Inferior parietal cortex (tissue), 1 donor: Measurements from ENCODE around the gene INPPL1.

Experiments used
- DNase-seq: peaks from one replicate; pipeline ENCODE4 v3.0.0-alpha.2; 2016; ENCODE audit errors: extremely low spot score

INPPL1 gene

DNA sequence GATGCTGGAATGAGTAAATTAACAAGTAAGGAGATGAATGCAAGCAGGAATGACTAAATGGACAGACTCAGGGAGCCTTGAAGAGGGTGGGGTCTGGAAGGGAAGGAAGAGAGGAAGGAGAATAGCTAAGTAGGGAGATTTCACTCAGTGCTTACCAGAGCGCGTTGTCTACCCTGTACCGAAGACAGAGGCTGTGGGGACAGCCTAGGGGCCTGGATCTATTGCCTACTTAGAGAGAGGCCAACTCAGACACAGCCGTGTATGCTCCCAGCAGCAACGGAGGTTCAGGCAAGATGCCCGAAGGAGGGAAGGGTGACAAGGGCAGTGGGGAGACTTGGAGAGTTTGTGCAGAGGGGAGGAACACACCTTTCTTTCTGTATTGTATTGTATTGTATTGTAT, 7.9 kb upstream of the INPPL1 start, which contains the start of gene FOLR2:
Gene FOLR2, plus strand, starts transcription at position 157 of the 400 bp plus-strand sequence. CDS start 1,791 bp downstream, outside the sequence.
- no peak for DNase-seq

DNA sequence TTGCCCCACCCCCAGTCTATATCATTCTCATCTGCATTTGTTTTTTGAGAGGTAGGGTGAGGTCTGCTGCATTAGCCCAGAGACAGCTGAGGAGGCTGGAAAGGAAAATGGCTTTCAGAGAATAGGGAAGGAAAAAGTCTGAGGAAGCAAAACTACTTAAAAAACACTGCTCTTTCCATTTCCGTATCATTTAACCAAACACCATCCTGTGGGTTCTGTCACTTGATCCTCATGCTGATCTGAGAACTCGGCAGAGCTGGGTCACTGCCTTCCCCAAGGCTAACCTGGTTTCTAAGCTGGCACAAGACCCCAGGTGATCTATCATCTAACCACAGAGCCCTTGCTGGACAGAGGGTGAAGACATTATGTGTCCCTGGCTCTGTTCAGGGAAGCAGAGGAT, 6.7 kb upstream of the INPPL1 start:
- DNase-seq, result no peak

DNA sequence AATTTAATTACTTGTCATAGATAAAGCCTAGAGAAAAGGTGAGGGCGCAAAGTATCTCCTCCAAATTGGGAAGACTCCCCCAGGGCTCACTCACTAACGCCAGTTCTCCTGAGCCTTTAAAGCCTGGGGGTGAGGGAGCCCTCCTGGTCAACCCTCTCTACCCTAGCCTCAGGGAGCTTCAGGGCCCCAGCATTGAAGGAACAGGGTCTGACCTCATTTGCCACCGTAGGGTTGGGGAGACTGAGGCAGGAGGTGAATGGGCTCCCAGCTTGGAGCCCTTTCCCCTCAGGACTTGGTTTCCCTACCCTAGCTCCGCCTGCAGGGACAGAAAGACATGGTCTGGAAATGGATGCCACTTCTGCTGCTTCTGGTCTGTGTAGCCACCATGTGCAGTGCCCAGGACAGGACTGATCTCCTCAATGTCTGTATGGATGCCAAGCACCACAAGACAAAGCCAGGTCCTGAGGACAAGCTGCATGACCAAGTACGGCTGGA, 6.3 kb upstream of the INPPL1 start:
- no peak for DNase-seq

DNA sequence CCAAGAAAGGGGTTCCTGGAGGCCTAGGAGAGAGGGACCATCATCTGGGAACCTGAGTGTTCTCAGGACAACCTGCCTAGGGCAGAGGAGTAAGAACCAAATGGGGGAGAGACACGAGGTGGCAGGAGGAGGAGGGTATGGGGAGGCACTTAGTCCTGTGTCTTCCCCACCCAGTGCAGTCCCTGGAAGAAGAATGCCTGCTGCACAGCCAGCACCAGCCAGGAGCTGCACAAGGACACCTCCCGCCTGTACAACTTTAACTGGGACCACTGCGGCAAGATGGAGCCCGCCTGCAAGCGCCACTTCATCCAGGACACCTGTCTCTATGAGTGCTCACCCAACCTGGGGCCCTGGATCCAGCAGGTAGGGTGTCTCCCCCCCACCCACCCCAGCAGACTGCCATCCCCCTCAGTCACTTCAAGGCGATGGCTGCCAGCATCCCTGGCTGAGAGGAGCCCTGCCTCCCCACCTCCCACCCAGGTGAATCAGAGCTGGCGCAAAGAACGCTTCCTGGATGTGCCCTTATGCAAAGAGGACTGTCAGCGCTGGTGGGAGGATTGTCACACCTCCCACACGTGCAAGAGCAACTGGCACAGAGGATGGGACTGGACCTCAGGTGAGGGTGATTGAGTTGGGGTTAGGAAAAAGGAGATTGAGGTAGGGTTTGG, 3.7 kb upstream of the INPPL1 start:
- DNase-seq, result no peak

DNA sequence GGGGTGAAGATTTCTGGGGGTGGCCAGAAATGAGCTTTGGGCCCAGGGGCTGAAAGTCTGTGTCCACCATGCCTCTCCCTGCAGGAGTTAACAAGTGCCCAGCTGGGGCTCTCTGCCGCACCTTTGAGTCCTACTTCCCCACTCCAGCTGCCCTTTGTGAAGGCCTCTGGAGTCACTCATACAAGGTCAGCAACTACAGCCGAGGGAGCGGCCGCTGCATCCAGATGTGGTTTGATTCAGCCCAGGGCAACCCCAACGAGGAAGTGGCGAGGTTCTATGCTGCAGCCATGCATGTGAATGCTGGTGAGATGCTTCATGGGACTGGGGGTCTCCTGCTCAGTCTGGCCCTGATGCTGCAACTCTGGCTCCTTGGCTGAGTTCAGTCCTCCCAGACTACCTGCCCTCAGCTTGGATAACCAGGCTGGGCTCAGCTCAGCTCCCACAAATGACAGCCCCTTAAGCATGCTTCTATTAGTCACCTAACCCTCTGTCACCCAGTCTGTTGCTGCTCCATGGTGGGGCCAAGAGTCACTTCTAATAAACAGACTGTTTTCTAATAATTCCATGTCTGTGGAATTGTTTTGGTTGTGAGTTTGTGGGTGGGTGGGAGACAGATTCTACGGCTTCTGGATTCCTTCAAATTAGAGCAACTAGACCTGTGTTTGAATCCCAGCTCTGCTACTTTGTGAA, 3.0 kb upstream of the INPPL1 start:
- no peak for DNase-seq

DNA sequence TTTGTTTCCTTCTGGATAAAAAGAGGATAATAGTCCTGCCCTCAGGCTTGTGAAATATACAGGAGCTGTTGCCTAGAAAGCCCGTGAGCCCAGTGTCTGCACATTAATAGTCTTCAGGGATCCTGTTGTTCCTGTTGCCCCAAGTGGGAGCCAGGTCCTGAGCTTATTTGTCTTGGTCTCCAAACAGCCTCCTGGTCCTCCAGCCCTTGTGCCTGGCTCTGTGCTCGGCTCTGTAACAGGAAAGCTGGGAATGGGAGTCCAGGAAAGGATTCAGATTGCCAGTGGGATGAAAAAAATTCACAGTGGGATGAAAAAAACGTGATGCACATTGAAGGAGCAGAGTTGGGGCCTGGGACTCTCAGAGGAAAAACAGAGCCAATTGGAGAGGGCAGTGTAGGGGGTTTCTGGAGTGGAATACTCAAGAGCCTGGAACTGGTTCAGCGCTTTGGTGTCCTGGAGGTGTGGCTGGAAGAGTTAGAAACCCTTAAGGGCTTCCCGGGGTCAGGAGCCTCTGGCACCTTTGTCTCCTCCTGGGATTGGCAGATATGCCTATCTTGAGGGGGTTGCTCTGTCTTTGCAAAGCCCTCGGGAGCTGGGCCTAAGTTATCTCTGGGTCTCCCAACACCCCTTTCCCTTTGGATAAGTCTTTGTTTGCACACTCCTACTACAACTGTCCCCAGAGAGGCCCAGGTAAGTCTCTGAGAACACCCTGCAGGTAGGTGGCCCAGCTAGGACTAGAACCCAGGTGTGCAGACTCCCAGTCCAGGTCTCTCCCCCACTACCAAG, 2.3 kb upstream of the INPPL1 start:
- DNase-seq, result no peak

DNA sequence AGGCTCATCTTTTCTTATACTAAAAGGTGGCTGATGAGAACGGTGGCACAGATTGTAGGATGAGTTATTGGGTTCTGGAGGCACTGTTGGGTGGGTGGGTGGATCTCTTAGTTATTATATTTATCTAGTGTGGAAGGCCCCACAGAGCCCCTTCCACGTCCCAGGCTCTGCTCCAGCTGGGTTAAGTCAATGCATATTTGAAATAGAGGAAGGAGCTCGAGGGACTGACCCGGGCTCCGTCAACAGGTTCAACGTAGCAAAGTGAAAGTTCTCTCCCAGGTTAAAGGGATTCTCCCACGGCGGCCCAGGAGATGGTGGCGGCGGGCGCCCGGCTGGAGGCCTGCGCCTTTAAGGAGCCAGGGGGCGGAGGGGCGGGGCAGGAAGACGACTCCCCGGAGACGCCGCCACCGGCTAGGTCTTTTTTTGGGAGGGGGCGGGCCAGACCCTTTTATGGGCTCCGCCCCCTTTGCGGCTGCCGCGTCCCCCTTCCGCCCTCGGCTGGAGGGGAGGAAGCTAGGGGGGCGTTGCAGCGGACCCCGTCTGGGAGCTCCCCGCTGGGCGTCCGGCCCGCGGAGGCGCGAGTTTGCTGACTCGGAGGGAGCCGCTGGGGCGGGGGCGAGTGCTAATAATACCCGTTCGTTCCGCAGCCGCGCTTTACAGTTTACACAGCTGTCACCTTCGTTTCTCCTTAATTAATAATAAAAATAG, 1.5 kb upstream of the INPPL1 start:
- peak; percentile 69 for DNase-seq

DNA sequence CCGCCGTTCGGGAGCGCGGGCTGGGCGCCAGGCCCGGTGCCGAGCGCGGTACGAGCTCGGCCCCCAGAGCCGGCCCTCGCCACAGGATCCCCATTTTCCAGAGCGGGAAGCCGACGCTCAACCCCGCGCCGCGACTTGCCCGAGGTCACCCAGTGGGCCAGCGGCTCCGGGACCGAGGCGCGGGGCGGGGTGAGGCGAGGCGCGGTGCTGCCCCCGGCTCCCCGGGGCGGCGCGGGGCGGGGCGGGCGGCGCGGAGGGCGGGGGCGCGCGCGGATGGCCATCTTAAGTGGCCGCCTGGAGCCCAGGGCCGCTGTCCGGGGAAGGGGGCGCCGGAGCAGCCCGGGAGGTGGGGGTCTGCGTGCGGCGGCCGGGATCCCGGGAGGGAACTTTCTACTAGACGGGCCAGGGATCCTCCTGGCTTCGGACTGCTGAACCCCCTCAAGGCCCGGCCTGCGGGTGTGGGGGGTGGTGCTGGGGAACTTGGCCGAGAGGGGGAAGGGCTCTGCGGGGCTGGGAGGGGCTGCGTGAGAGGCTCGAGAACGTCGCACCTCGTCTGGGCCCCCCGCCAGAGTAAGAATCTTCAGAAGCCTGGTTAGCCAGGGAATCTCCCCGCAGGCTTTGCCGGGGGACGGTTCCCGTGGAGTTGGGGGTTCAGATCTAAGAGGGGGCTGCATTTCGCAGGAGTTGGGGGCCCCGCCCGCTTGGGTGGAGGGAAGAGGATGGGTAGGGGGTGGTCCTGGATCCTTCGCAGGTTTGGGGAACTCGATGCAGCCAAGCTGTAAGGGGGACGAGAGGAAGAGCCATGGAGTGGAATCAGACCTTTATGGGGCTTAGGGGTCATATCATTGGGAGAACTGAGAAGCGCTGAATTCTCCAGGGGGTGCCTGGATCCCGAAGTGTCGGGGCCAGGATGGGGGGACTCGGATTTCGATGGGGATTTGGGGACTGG, 678 bp upstream of the INPPL1 start:
- no peak for DNase-seq

DNA sequence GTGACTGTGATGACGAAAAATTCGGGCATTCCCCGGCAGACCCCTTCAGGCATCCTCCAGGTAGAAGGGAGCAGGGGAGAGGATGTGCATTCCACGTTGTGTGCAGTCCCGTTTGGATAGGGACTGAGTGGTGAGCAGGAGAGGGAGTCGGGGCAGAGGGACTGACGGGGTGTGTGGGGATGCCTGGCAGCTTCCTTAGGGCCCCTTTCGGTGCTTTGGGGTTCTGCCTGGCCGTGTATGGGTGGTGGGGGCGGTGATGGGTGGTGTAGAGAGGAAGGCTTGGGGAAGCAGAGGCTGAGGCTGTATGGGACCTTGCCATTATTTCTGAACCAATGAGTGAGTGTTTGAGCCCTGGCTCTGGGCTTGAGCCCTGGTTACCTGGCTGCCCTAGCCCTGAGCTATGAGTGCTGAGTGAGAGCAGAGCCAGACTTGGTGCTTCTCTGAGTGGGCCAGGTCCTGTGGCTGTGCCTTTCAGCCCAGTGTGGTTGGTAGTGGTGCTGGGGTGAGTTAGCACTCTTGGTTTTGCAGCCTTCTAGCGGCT, 914 bp downstream of the INPPL1 start:
- no peak for DNase-seq

DNA sequence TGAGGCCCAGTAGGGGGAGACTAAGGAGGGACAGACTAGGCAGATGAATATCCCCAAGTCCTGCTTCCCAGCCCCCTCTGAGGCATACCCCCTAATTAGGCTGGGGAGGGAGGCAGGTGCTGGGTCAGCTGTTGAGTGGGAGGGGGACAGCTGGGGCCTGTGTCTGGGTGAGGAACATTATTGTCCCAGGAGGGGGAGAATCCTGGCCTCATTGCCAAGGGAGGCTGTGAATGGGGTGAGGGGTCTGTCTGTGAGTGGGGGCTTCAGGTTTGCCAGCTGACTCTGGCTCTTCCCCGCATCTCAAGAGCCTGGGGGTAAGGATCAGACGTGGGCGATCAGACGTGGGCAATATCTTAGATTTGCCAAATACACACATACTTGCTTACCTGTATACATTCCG, 2.1 kb downstream of the INPPL1 start:
- DNase-seq, result no peak

DNA sequence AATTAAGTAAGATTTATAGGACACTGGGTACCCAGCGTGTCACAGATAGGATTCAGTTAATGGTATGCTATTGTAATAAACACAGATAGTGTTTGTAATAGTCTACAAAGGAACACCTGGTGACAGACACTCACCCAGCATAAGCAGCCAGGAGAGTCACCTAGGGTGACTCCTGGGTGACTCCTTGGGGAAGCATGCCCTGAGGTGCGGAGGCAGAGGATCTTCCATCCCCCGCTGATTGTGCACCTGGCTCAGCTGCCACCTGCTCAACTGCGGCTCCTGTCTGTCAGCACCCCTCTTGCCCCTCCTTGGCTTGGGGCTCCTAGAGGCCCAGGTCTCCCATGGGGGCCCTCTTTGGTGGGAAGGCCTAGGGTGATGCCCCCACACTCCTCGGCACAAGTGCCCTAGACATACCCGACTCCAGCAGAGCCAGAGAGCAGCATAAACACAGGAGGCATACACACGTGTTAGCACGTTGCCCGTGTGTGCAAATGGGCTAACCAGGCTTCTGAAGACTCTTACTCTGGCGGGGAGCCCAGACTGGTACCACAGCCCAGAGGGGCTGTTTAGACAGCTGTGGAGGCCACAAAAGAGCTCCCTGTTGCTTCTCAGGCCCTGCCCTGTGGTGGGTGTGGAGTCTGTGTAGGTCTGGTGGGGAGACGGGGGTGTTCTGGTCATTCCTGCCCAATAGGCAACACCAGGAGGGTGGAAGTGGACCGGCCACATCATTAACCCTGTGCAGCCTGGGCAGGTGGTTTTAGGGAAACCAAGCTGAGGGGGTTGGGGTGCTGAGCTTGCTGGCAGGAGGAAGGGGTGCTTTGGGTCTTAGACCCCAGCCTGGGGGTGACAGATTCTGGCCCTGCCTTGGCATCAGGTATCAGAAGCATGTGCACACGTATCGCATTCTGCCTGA, 3.0 kb downstream of the INPPL1 start:
- no peak for DNase-seq

DNA sequence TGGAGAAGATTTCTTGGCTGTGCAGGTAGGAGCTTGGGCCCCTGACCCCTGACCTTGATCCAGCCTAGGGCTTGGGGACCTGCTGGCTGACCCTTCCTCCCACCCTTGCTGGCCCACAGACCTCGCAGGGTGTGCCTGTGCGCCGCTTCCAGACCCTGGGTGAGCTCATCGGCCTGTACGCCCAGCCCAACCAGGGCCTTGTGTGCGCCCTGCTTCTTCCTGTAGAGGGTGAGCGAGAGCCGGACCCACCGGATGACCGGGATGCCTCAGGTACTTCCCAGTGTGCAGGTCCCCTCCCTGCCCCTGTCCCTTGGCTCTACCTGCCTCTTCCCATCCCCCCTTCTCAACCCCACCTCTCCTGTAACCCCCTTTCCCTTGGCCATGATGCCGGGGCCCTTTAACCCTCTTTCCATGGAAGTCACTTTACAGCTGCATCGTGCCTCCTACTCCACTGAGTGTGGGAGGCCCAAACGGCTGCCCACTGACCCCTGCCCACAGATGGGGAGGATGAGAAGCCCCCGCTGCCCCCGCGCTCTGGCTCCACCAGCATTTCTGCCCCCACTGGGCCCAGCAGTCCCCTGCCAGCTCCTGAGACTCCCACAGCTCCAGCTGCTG, 3.8 kb downstream of the INPPL1 start:
- no peak for DNase-seq

DNA sequence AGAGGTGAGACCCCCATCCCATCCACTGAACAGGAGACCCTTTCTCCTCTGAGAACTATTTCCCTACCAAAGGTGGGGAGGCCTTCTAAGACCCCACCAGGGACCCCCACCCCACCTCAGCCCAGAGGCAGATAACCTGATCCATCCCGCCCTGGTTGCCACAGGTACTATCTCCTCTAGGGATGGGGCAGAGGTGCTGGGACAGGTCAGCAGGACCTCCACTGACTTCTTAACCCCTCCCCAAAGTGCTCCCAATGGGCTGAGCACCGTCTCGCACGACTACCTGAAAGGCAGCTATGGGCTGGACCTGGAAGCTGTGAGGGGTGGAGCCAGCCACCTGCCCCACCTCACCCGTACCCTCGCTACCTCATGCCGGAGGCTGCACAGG, 4.3 kb downstream of the INPPL1 start:
- DNase-seq, result no peak

DNA sequence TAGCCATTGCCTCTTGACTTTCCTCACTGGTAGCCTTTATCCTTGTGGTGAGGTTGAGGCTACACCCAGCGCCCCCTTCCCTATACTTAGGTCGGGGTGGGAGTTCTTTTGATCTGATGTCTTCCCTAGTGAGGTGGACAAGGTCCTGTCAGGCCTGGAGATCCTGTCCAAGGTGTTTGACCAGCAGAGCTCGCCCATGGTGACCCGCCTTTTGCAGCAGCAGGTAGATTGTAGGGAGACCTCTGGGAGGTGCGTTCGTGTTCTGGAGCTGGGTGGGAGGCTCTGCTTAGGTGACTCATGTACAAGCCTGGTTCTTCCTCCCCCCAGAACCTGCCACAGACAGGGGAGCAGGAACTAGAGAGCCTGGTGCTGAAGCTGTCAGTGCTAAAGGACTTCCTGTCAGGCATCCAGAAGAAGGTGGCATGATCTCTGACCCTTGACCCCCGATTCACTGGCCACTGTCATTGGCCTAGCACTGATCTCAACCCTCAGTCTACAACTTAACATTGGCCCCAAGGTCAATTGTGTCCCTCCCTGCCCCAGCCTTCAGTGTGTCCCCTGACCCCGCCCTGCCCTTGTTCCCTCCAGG, 4.9 kb downstream of the INPPL1 start:
- no peak for DNase-seq

DNA sequence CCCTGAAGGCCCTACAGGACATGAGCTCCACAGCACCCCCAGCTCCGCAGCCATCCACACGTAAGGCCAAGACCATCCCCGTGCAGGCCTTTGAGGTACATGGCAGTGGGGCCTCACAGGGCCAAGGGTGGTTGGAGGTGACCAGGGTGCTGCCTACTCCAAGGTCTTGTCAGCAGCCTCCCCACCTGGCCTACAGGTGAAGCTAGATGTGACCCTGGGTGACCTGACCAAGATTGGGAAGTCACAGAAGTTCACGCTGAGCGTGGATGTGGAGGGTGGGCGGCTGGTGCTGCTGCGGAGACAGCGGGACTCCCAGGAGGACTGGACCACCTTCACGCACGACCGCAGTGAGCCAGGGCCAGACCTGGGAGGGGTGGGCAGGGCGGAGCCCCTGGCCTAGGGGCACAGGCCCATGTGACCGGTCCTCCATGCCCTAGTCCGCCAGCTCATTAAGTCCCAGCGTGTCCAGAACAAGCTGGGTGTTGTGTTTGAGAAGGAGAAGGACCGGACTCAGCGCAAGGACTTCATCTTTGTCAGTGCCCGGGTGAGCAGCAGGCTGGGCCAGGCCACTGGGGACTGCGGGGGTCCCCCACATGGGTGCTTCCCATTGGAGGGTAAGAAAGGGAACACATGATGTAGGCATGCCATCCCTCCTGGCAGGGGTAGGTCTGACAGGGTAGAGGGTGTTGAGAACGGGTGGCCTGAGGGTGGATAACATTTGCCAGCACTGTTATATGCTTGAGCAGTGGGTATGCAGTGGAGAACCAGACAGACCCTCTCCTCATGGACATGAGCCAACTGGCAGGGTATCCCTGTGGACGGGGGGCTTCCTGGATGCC, 5.6 kb downstream of the INPPL1 start:
- no peak for DNase-seq

DNA sequence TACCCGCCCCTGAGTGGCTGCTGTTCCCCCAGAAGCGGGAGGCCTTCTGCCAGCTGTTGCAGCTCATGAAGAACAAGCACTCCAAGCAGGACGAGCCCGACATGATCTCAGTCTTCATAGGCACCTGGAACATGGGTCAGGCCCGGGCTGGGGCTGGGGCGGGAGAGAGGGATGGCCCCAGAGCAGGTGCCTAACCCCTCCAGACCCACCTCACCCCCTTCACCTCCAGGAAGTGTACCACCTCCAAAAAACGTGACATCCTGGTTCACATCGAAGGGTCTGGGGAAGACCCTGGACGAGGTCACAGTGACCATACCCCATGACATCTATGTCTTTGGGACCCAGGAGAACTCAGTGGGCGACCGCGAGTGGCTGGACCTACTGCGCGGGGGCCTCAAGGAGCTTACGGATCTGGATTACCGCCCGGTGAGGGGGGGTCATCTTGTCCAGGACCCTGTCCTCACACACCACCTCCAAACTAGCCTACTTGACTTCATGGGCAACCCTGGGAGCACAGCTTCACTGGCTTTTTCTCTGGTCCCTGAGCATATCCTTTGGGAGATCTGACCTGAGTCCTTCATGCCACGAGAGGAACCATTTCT, 6.3 kb downstream of the INPPL1 start:
- no peak for DNase-seq
